SK-N-SH treated with all-trans-retinoic acid at 6 μM for 48 hours (cell line): ENCODE measurements around the gene FCHSD2.

Source experiments
- ARNTL ChIP-seq: fragments of 450-650 bp; formaldehyde crosslinking; IDR thresholded peaks from 2 replicates; pipeline ENCODE4 v1.5.0; 2020; ENCODE audit warnings: low read depth, mild to moderate bottlenecking, moderate library complexity, borderline replicate concordance
- BACH2 ChIP-seq: fragments of 250-450 bp; sonication (Bioruptor Pico); IDR thresholded peaks from 2 replicates; pipeline ENCODE4 v1.9.0; 2021; ENCODE audit warnings: mild to moderate bottlenecking, borderline replicate concordance
- CSDC2 ChIP-seq: fragments of 250-450 bp; sonication (Bioruptor Pico); IDR thresholded peaks from 2 replicates; pipeline ENCODE4 v1.5.0; 2020; ENCODE audit warnings: mild to moderate bottlenecking, moderate library complexity
- ESRRG ChIP-seq: fragments of 250-450 bp; sonication (Bioruptor Pico); IDR thresholded peaks from 2 replicates; pipeline ENCODE4 v1.6.1; 2021; ENCODE audit warnings: mild to moderate bottlenecking
- GLIS3 ChIP-seq: fragments of 250-450 bp; sonication (Bioruptor Pico); IDR thresholded peaks from 2 replicates; pipeline ENCODE4 v1.5.0; 2020; ENCODE audit warnings: mild to moderate bottlenecking, moderate library complexity
- PPARA ChIP-seq: fragments of 250-450 bp; sonication (Bioruptor Pico); IDR thresholded peaks from 2 replicates; pipeline ENCODE4 v1.5.0; 2020; ENCODE audit warnings: mild to moderate bottlenecking, borderline replicate concordance
- RARB ChIP-seq: fragments of 250-450 bp; sonication (Bioruptor Pico); IDR thresholded peaks from 2 replicates; pipeline ENCODE4 v1.8.0; 2021; ENCODE audit warnings: mild to moderate bottlenecking, moderate library complexity
- ZC3H10 ChIP-seq: fragments of 250-450 bp; sonication (Bioruptor Pico); IDR thresholded peaks from 2 replicates; pipeline ENCODE4 v1.5.1; 2021; ENCODE audit warnings: mild to moderate bottlenecking, moderate library complexity
- ZFP3 ChIP-seq: fragments of 250-450 bp; sonication (Bioruptor Pico); IDR thresholded peaks from 2 replicates; pipeline ENCODE4 v1.5.0; 2020; ENCODE audit warnings: mild to moderate bottlenecking, moderate library complexity
- TF ChIP-seq, protein P1 (sequence below): fragments of 250-450 bp; sonication (Bioruptor Pico); IDR thresholded peaks from 2 replicates; pipeline ENCODE4 v1.8.0; 2020; ENCODE audit warnings: mild to moderate bottlenecking, moderate library complexity, borderline replicate concordance
- TF ChIP-seq, protein P2 (sequence below): fragments of 250-450 bp; sonication (Bioruptor Pico); IDR thresholded peaks from 2 replicates; pipeline ENCODE4 v1.5.1; 2021; ENCODE audit warnings: mild to moderate bottlenecking, moderate library complexity

DNA sequence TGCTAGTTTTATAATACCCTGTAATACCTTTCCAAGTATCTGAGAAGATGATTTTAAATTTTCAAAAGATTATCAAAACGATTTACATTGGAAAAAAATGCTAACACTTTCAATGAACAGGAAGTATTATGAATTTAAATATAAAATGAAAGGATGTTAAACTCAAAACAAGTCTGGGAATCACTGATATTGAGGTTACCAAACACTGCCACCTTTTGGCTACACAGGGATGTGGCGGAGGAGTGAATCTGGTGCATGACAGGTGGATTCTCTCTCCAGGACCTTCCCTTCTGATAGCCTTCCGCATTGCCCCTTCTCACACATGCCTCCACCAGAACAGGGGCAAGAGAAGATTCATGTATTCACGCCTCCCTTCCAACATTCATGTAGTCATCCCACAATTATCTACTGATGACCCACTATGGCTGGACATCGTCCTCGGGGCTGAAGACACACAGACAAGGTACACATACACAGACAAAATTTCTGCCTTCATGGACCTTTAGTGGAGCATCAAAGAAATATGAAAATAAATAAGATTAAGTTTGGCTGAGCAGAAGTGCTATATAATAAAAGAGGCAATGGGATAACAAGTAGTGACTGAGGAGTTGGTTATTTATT lies 293.2 kb downstream of the FCHSD2 start:
- TF ChIP-seq CSDC2 (CRISPR knock-in tag): no peak
- no peak for TF ChIP-seq ZC3H10 (CRISPR knock-in tag)
- TF ChIP-seq, protein P1, sequence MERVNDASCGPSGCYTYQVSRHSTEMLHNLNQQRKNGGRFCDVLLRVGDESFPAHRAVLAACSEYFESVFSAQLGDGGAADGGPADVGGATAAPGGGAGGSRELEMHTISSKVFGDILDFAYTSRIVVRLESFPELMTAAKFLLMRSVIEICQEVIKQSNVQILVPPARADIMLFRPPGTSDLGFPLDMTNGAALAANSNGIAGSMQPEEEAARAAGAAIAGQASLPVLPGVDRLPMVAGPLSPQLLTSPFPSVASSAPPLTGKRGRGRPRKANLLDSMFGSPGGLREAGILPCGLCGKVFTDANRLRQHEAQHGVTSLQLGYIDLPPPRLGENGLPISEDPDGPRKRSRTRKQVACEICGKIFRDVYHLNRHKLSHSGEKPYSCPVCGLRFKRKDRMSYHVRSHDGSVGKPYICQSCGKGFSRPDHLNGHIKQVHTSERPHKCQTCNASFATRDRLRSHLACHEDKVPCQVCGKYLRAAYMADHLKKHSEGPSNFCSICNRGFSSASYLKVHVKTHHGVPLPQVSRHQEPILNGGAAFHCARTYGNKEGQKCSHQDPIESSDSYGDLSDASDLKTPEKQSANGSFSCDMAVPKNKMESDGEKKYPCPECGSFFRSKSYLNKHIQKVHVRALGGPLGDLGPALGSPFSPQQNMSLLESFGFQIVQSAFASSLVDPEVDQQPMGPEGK (CRISPR knock-in tag): no peak
- no peak for TF ChIP-seq PPARA (CRISPR knock-in tag)
- no peak for TF ChIP-seq ARNTL (CRISPR knock-in tag)
- TF ChIP-seq, protein P2, sequence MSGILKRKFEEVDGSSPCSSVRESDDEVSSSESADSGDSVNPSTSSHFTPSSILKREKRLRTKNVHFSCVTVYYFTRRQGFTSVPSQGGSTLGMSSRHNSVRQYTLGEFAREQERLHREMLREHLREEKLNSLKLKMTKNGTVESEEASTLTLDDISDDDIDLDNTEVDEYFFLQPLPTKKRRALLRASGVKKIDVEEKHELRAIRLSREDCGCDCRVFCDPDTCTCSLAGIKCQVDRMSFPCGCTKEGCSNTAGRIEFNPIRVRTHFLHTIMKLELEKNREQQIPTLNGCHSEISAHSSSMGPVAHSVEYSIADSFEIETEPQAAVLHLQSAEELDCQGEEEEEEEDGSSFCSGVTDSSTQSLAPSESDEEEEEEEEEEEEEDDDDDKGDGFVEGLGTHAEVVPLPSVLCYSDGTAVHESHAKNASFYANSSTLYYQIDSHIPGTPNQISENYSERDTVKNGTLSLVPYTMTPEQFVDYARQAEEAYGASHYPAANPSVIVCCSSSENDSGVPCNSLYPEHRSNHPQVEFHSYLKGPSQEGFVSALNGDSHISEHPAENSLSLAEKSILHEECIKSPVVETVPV (CRISPR knock-in tag): no peak
- no peak for TF ChIP-seq RARB (CRISPR knock-in tag)
- no peak for TF ChIP-seq BACH2
- no peak for TF ChIP-seq ESRRG (CRISPR knock-in tag)
- no peak for TF ChIP-seq ZFP3
- TF ChIP-seq GLIS3 (CRISPR knock-in tag): no peak
